ENCODE results near the gene SLX1A. TPM values are rescaled to one million over a fixed set of nuclear protein-coding genes. Genes with fewer than 3 reads are reported as not detected.
"Not testable (repeated sequence)": the region's sequence is repeated elsewhere in the genome, so short reads cannot be mapped to it uniquely, and the experiment has no call there.

Gene SLX1A
- total and polyA plus RNA-seq, 9 of the 15 experiments (the other 6 are each of a cell fraction or from before 2014, with no cell fraction given) = 2.3 to 86.5 (median 11.6) TPM

GRCh38 chr16:30169416-30169815 is 24.3 kb upstream of the SLX1A start:
- H4K20me1 ChIP-seq (replicated peaks; ENCODE audit: control insufficient read depth, insufficient read depth, low read length); ATAC-seq; BruUV-seq (replicated peaks); H2AFZ ChIP-seq (ENCODE audit: low read depth, low read length); H3K4me1 ChIP-seq (replicated peaks in 1 of 2; ENCODE audit: control insufficient read depth in 2 of 2, insufficient read depth in 2 of 2, low read length in 2 of 2); intact Hi-C loops (cut with micrococcal nuclease); DNase-seq (ENCODE audit: extremely low read depth in 1 of 4, low spot score in 3 of 4); CTCF ChIA-PET (ENCODE audit: low intra/inter-chr PET ratio); H3K27ac ChIP-seq (ENCODE audit: extremely low read depth, low read depth, low read length); H3K79me2 ChIP-seq (ENCODE audit: control insufficient read depth, insufficient read depth, low read length); H3K9ac ChIP-seq (ENCODE audit: insufficient read depth in 1 of 2, low read depth in 2 of 2, low read length in 2 of 2); H3K4me2 ChIP-seq (ENCODE audit: insufficient read depth, low read length); H3K36me3 ChIP-seq (ENCODE audit: control insufficient read depth, insufficient read depth, low read length); H3K4me3 ChIP-seq; H3K27me3 ChIP-seq (ENCODE audit: control insufficient read depth in 2 of 2, insufficient read depth in 2 of 2, low read length in 2 of 2); in situ Hi-C loops (cut with MboI); H3K9me1 ChIP-seq (ENCODE audit: control insufficient read depth, insufficient read depth, low read length); FAIRE-seq; POLR2A ChIA-PET; H3K9me3 ChIP-seq (replicated peaks; ENCODE audit: control insufficient read depth, insufficient read depth, low read depth, low read length): not testable (repeated sequence)
- WGBS (ENCODE audit: insufficient coverage, low coverage, missing lambda C conversion rate) = no CpG with 5 or more reads among the region's 38 CpGs

DNA sequence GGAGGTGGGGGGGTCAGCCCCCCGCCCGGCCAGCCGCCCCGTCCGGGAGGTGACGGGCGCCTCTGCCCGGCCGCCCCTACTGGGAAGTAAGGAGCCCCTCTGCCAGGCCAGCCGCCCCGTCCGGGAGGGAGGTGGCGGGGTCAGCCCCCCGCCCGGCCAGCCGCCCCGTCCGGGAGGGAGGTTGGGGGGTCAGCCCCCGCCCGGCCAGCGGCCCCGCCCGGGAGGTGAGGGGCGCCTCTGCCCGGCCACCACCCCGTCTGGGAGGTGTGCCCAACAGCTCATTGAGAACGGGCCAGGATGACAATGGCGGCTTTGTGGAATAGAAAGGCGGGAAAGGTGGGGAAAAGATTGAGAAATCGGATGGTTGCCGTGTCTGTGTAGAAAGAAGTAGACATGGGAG is 23.5 kb upstream of the SLX1A start:
- H3K27ac ChIP-seq (ENCODE audit: extremely low read depth, low read depth, low read length); H3K4me1 ChIP-seq (replicated peaks in 1 of 2; ENCODE audit: control insufficient read depth in 2 of 2, insufficient read depth in 2 of 2, low read length in 2 of 2); CTCF ChIA-PET (ENCODE audit: low intra/inter-chr PET ratio); H3K9me3 ChIP-seq (replicated peaks; ENCODE audit: control insufficient read depth, insufficient read depth, low read depth, low read length); H3K27me3 ChIP-seq (ENCODE audit: control insufficient read depth in 2 of 2, insufficient read depth in 2 of 2, low read length in 2 of 2); H3K9ac ChIP-seq (ENCODE audit: insufficient read depth in 1 of 2, low read depth in 2 of 2, low read length in 2 of 2); intact Hi-C loops (cut with micrococcal nuclease); H3K9me1 ChIP-seq (ENCODE audit: control insufficient read depth, insufficient read depth, low read length); FAIRE-seq; H4K20me1 ChIP-seq (replicated peaks; ENCODE audit: control insufficient read depth, insufficient read depth, low read length); BruUV-seq (replicated peaks); DNase-seq (ENCODE audit: extremely low read depth in 1 of 4, low spot score in 3 of 4); H3K79me2 ChIP-seq (ENCODE audit: control insufficient read depth, insufficient read depth, low read length); POLR2A ChIA-PET; H3K4me3 ChIP-seq; ATAC-seq; H3K4me2 ChIP-seq (ENCODE audit: insufficient read depth, low read length); H3K36me3 ChIP-seq (ENCODE audit: control insufficient read depth, insufficient read depth, low read length); in situ Hi-C loops (cut with MboI); H2AFZ ChIP-seq (ENCODE audit: low read depth, low read length): not testable (repeated sequence)
- 18% methylated on average over 7 of the region's 31 CpGs for WGBS (ENCODE audit: insufficient coverage, low coverage, missing lambda C conversion rate)

All from K562 (cell line).